LHCN-M2 (cell line): ENCODE results near the gene SLC39A13. TPM values are rescaled to one million over a fixed set of nuclear protein-coding genes. Genes with fewer than 3 reads are reported as not detected.

ENCODE experiments used
- DNase-seq: peaks from one replicate; pipeline ENCODE4 v3.0.0-alpha.2; 2012; ENCODE audit warnings: low read depth
- polyA plus RNA-seq: library from polyadenylated mRNA; unstranded; fragments of >200 nt; gene quantifications from one replicate; pipeline ENCODE4 v1.2.1, GENCODE V29; 2012; ENCODE audit warnings: missing spikeins
- total RNA-seq: library from RNA; depleted of rRNA; stranded (reverse); fragments of >200 nt; gene quantifications from 2 replicates; pipeline ENCODE4 v1.2.3, GENCODE V29; 2014; rRNA removed

Gene SLC39A13
- 157 and 159 TPM in 2 replicates for total RNA-seq
- polyA plus RNA-seq, result 107 TPM

- peak; percentile 95 for DNase-seq
Measured at GRCh38 chr11:47407746-47408590, at the start of gene SLC39A13. SLC39A13 (plus strand) TSS chr11:47408590; CDS start chr11:47410095, 1,505 bp downstream.

GRCh38 chr11:47358731-47359051 is 49.7 kb upstream of the SLC39A13 start:
- DNase-seq, result no peak

GRCh38 chr11:47359162-47359561 is 49.2 kb upstream of the SLC39A13 start:
- no peak for DNase-seq

GRCh38 chr11:47359586-47359985 is 48.8 kb upstream of the SLC39A13 start:
- no peak for DNase-seq

GRCh38 chr11:47360341-47360740 is 48.0 kb upstream of the SLC39A13 start:
- DNase-seq, result no peak

GRCh38 chr11:47361419-47361818 is 47.0 kb upstream of the SLC39A13 start:
- DNase-seq, result no peak

- DNase-seq, result no peak
Measured at GRCh38 chr11:47366020-47366490, 42.3 kb upstream of the SLC39A13 start.

- DNase-seq, result no peak
Measured at GRCh38 chr11:47369676-47370075, 38.7 kb upstream of the SLC39A13 start.

- no peak for DNase-seq
Measured at GRCh38 chr11:47372422-47372821, 36.0 kb upstream of the SLC39A13 start.

GRCh38 chr11:47373876-47374719 is 34.3 kb upstream of the SLC39A13 start:
- DNase-seq, result peak; percentile 53

GRCh38 chr11:47374720-47375019 is 33.7 kb upstream of the SLC39A13 start:
- DNase-seq, result no peak

GRCh38 chr11:47375020-47375419 is 33.4 kb upstream of the SLC39A13 start:
- DNase-seq, result no peak

GRCh38 chr11:47375546-47376085 is 32.8 kb upstream of the SLC39A13 start:
- no peak for DNase-seq

GRCh38 chr11:47376107-47376524 is 32.3 kb upstream of the SLC39A13 start:
- DNase-seq, result no peak

- DNase-seq, result no peak
Measured at GRCh38 chr11:47376525-47377371, 31.6 kb upstream of the SLC39A13 start.

GRCh38 chr11:47377571-47378009 is 30.8 kb upstream of the SLC39A13 start:
- no peak for DNase-seq

GRCh38 chr11:47378010-47378835 is 30.2 kb upstream of the SLC39A13 start, which contains the start of gene SPI1:
SPI1 (minus strand) TSS chr11:47378547; CDS start chr11:47378353, 194 bp downstream.
- no peak for DNase-seq

GRCh38 chr11:47378836-47379170 is 29.6 kb upstream of the SLC39A13 start:
- DNase-seq, result no peak

- no peak for DNase-seq
Measured at GRCh38 chr11:47379317-47379716, 29.1 kb upstream of the SLC39A13 start.

- no peak for DNase-seq
Measured at GRCh38 chr11:47380078-47380477, 28.3 kb upstream of the SLC39A13 start.
